Large intestine (tissue), 3 donors: ENCODE measurements around the gene SETD5. TPM values are rescaled to one million over a fixed set of nuclear protein-coding genes. Genes with fewer than 3 reads are reported as not detected.

Experiments used
- DNase-seq, 2 donors: peaks; one replicate each; pipeline versions ENCODE4 v3.0.0 to v3.0.0-alpha.2; 2013
- H3K27ac ChIP-seq: one replicate; pipeline ENCODE4 v1.5.1; 2013; ENCODE audit warnings: low read length
- H3K27me3 ChIP-seq: 2 replicates; pipeline ENCODE4 v1.6.1; 2013; ENCODE audit warnings: low read length; ENCODE audit not compliant: control insufficient read depth, insufficient read depth
- H3K36me3 ChIP-seq: 2 replicates; pipeline ENCODE4 v1.6.1; 2013; ENCODE audit warnings: low read length; ENCODE audit not compliant: control insufficient read depth, insufficient read depth
- H3K4me1 ChIP-seq: one replicate; pipeline ENCODE4 v1.6.1; 2013; ENCODE audit warnings: low read length; ENCODE audit not compliant: control insufficient read depth, insufficient read depth
- H3K4me3 ChIP-seq: one replicate; pipeline ENCODE4 v1.5.1; 2013; ENCODE audit warnings: low read length
- H3K9me3 ChIP-seq: one replicate; pipeline ENCODE4 v1.6.1; 2013; ENCODE audit warnings: mild to moderate bottlenecking, low read depth, low read length, moderate library complexity; ENCODE audit not compliant: control insufficient read depth
- WGBS: methylation state at CpG from one replicate; pipeline ENCODE4 v1.1.5; 2013; ENCODE audit warnings: low lambda C conversion rate; ENCODE audit not compliant: insufficient coverage; 5-methylcytosine and 5-hydroxymethylcytosine counted together
- polyA plus RNA-seq: library from polyadenylated mRNA; unstranded; fragments of 120-200 nt; gene quantifications from one replicate; pipeline ENCODE4 v1.2.1, GENCODE V29; 2013

SETD5 gene
- polyA plus RNA-seq, 1 donor: 102 TPM

DNA sequence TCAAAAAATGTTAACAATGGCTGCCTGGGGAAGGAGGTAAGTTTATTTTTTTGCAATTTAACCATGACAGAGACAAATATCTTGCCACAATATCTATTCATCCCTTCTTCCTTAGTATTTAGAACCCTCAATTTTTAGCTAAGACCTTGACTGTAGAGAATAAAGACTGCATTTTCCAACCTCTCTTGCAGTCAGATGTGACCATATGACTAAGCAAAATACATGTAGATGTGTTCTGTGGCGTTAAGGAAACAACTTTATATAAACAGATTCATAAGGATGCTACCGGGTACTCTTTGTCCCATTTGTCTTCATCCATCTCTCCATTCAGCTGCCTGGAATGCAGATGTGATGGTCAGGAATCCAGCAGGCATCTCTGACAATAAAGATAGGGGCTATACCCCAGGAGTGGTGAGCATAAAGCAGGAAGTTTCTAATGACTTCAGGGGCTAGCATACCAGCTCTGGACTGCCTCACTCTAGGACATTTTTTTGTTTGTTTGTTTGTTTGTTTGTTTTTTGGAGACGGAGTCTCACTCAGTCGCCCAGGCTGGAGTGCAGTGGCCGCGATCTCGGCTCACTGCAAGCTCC is 115.1 kb downstream of the SETD5 start:
- Histone ChIP-seq H3K27ac (no peak overlapping the region), H3K9me3 (peaks cover 2% of the 10 kb centered on the region), H3K4me3 (no peak overlapping the region), H3K27me3 (peaks cover 29% of the 10 kb centered on the region), H3K4me1 (no peaks in the 10 kb centered on the region), H3K36me3 (no peaks in the 10 kb centered on the region)
- WGBS: no CpG with 5 or more reads among the region's 7 CpGs
- no peak for DNase-seq

DNA sequence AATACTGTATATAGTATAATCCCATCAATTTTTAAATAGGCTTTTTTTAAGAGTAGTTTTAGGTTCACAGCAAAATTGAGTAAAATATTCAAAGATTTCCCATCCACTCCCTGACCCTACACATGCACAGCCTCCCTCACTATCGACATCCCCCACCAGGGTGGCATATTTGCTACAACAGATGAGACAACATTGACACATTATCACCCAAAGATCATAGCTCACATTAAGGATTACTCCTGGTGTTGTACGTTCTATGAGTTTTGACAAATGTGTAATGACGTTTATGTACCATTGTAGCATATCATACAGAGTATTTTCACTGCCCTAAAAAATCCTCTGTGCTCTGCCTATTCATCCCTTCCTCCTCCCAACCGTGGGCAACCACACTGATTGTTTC is 116.9 kb downstream of the SETD5 start:
- no CpG with 5 or more reads among the region's 4 CpGs for WGBS

DNA sequence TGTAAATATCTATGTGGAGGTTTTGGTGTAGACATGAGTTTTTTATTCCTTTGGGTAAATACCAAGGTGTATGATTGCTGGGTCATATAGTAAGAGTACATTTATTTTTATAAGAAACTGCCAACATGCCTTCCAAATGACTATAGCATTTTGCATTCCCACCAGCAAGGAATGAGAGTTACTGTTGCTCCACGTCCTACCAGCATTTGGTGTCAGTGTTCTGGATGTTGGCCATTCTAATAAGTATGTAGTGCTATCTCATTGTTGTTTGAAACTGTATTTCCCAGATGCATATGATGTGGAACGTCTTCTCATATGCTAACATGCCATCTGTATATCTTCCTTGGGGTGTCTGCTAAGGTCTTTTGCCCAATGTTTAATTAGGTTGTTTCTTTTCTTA is 117.5 kb downstream of the SETD5 start:
- Histone ChIP-seq H3K9me3 (no peaks in the 10 kb centered on the region), H3K4me1 (no peaks in the 10 kb centered on the region), H3K4me3 (no peak overlapping the region), H3K27ac (no peak overlapping the region), H3K27me3 (peaks cover 5% of the 10 kb centered on the region), H3K36me3 (no peaks in the 10 kb centered on the region)
- DNase-seq: no peak
- no CpG with 5 or more reads among the region's 2 CpGs for WGBS

More for the DNA sequence above, 116.9 kb downstream of the SETD5 start:
- H3K27me3 ChIP-seq: peaks cover 11% of the 10 kb centered on the region
- H3K27ac ChIP-seq: no peak overlapping the region
- H3K4me3 ChIP-seq: no peak overlapping the region
- no peaks in the 10 kb centered on the region for H3K9me3 ChIP-seq
- DNase-seq: no peak
- H3K36me3 ChIP-seq: no peaks in the 10 kb centered on the region
- no peaks in the 10 kb centered on the region for H3K4me1 ChIP-seq

DNA sequence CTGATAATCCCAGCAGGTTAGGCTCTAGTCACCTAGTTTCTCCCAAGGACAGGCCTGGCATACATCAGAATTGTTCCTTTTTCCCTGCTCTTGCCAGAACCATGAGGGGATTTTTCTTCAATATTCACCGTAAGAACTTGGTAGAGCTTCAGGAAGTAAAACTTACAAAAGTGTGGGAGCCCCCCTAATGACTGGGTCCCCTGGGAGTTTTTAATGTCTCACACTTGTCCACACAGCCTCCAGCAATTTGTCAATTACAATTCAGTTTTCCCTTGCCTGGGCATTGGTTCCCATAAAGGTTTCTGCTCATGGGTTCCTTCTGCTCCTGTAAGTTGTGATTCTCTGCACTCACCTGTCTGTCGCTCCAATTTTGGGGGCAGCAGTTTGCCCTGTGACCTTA is 127.7 kb downstream of the SETD5 start:
- no peaks in the 10 kb centered on the region for H3K36me3 ChIP-seq
- no peak overlapping the region for H3K27ac ChIP-seq
- no CpG with 5 or more reads among the region's 2 CpGs for WGBS
- no peaks in the 10 kb centered on the region for H3K4me1 ChIP-seq
- no peak overlapping the region for H3K4me3 ChIP-seq
- H3K9me3 ChIP-seq: no peaks in the 10 kb centered on the region
- DNase-seq: no peak
- no peaks in the 10 kb centered on the region for H3K27me3 ChIP-seq

Other genes starting within 250 kb of the SETD5 start
- gene SRGAP3, start 148.0 kb upstream of the SETD5 start, polyA plus RNA-seq: 6.5 TPM
- 40.6 TPM for gene THUMPD3, start 34.6 kb upstream of the SETD5 start, polyA plus RNA-seq
- 1.1 TPM for gene LHFPL4, start 156.2 kb downstream of the SETD5 start, polyA plus RNA-seq